NCI-H82 treated with DMSO at 0.1 percent for 48 hours (cell line): ENCODE data around the gene WNT5A.

ENCODE experiments used
- DNase-seq: peaks from one replicate; lab custom pipeline; 2025; ENCODE audit not compliant: unreplicated experiment; lab: John Stamatoyannopoulos, UW

WNT5A gene

GRCh38 chr3:55486857-55487380 lies at the start of gene WNT5A:
WNT5A (minus strand) TSS chr3:55487306; CDS start chr3:55486985, 321 bp downstream.
- DNase-seq: peak; percentile 5

- DNase-seq: no peak
Observed at GRCh38 chr3:55534876-55535275, 47.8 kb upstream of the WNT5A start.

GRCh38 chr3:55532806-55533205 lies 45.7 kb upstream of the WNT5A start:
- DNase-seq: no peak

GRCh38 chr3:55531321-55531720 lies 44.2 kb upstream of the WNT5A start:
- no peak for DNase-seq

GRCh38 chr3:55527361-55527760 lies 40.3 kb upstream of the WNT5A start:
- DNase-seq: no peak

GRCh38 chr3:55526332-55527030 lies 39.4 kb upstream of the WNT5A start:
- DNase-seq: no peak

GRCh38 chr3:55525436-55525835 lies 38.3 kb upstream of the WNT5A start:
- DNase-seq: no peak

GRCh38 chr3:55524565-55525244 lies 37.6 kb upstream of the WNT5A start:
- DNase-seq: no peak

GRCh38 chr3:55523471-55523870 lies 36.4 kb upstream of the WNT5A start:
- no peak for DNase-seq

- DNase-seq: no peak
Observed at GRCh38 chr3:55521738-55522421, 34.8 kb upstream of the WNT5A start.

GRCh38 chr3:55521064-55521737 lies 34.1 kb upstream of the WNT5A start:
- DNase-seq: no peak

GRCh38 chr3:55519019-55519418 lies 31.9 kb upstream of the WNT5A start:
- no peak for DNase-seq

- no peak for DNase-seq
Observed at GRCh38 chr3:55518451-55518850, 31.3 kb upstream of the WNT5A start.

GRCh38 chr3:55516392-55517030 lies 29.4 kb upstream of the WNT5A start:
- DNase-seq: no peak

- no peak for DNase-seq
Observed at GRCh38 chr3:55515550-55516246, 28.6 kb upstream of the WNT5A start.

- DNase-seq: no peak
Observed at GRCh38 chr3:55514962-55515361, 27.9 kb upstream of the WNT5A start.

GRCh38 chr3:55512571-55513343 lies 25.7 kb upstream of the WNT5A start:
- DNase-seq: no peak

- no peak for DNase-seq
Observed at GRCh38 chr3:55511895-55512570, 24.9 kb upstream of the WNT5A start.

GRCh38 chr3:55508335-55508734 lies 21.2 kb upstream of the WNT5A start:
- no peak for DNase-seq
